ENCODE data around the gene RNU5B-1. TPM values are rescaled to one million over a fixed set of nuclear protein-coding genes. Genes with fewer than 3 reads are reported as not detected.

Gene RNU5B-1
- total and polyA plus RNA-seq, 4 experiments from 2014 or later = 24.0 TPM; not detected in 3

DNA sequence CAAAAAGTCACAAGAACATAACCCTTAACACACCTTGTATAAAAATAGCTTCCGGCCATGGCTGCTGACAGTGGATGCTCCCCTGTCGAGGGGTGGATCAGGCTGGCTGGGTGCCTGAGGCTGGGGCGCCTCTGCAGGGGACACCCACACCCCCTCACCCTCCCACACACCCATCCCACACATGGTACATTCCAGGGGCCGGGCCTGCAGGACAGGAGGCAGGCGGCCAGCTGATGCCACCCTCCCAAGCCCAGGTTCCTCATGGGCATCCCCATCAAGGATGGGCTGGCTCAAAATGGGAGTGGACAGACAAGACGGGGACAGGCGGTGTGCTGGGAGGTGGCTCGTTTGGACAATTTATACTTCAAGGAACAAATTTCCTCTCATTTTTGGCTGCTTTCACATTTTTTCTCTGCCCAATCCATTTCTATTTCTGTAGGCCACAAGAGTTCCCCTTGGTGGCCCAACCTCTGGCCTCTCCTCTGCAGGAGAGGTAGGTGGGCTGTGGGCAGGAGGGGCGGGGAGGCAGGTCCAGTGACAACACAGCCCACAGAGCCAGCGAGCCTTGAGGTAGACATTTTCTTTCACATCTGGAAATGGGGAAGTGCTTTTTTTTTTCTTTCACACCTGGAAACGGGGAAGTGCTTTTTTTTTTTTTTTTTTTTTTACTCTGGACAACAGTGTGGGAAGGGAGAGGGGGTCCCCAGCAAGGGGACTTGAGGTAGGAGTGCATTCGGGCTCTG, 23.3 kb downstream of the RNU5B-1 start:
- H3K4me3 Mint-ChIP-seq = no peak overlapping the region
- no peaks in the 10 kb centered on the region for H3K9me3 Mint-ChIP-seq
- DNase-seq = no peak
- POLR2A ChIA-PET (ENCODE audit: partially characterized antibody) = no interaction called here
- peaks cover 2 to 6% of the 10 kb centered on the region in 2 donors for H3K27me3 Mint-ChIP-seq
- CTCF ChIA-PET (ENCODE audit: partially characterized antibody) = interaction anchor here (2.4 to 5.4 kb wide), 2 partner anchors 8 to 58 kb away, joined by 8 to 26 read pairs; no protein-coding TSS in a partner anchor
- H3K36me3 Mint-ChIP-seq = no peaks in the 10 kb centered on the region
- H3K4me1 ChIP-seq (ENCODE audit: insufficient read depth, low read length) = no peaks in the 10 kb centered on the region
- H3K4me3 ChIP-seq (ENCODE audit: low read length in 2 of 2) = no peak overlapping the region
- no peaks in the 10 kb centered on the region for H3K27me3 ChIP-seq (ENCODE audit: insufficient read depth, low read length)
- intact Hi-C loops (cut with micrococcal nuclease) = no loop called here
- H3K36me3 ChIP-seq (ENCODE audit: insufficient read depth, low read length) = no peaks in the 10 kb centered on the region
- H3K27ac Mint-ChIP-seq = no peak overlapping the region
- no peaks in the 10 kb centered on the region for H3K9me3 ChIP-seq (ENCODE audit: control insufficient read depth in 1 of 2, low read length in 2 of 2)
- H3K27ac ChIP-seq (ENCODE audit: low read depth, low read length) = no peak overlapping the region
- no peaks in the 10 kb centered on the region for H3K4me1 Mint-ChIP-seq

DNA sequence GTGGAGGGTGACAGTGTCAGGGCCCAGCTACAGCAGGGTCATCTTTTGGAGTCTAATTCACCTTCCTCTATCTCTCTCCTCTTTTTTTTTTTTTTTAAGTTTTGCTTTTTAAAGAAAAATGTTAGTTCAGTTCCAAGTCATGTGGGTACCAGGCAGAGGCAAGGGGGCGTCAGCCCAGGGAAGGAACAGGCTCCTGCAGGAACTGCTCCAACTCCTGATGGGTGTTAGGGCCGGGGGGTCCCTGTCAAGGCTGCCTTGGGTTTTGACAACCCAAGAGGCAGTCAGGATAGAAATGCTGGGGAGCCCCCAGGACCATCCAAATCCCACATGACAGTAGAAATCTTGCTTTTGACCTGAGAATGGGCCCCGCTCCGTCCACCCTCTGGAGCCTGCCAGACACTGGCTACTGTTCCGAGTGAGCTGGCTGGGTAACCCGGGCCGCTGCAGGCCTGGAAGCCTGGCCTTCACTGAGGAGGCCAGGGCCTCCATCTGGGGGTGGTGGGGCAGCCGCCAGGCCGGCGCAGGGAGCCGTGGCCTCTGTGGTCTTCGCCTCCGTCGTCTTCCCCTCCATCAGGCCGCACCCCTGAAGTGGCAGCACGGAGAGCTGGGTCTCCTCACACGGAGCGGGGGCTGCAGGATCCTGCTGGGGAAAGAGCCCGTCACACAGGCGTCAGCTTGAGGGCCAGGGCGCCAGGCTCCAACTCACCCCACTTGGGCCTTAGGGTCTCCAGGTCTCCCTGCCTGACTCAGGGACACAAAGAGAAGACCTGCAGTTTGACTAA, 24.2 kb downstream of the RNU5B-1 start:
- DNase-seq = no peak
- no peaks in the 10 kb centered on the region for H3K9me3 Mint-ChIP-seq
- Histone ChIP-seq H3K4me1 (ENCODE audit: insufficient read depth, low read length) (no peaks in the 10 kb centered on the region), H3K36me3 (ENCODE audit: insufficient read depth, low read length) (no peaks in the 10 kb centered on the region), H3K27ac (ENCODE audit: low read depth, low read length) (no peak overlapping the region), H3K9me3 (ENCODE audit: control insufficient read depth in 1 of 2, low read length in 2 of 2) (no peaks in the 10 kb centered on the region), H3K27me3 (ENCODE audit: insufficient read depth, low read length) (no peaks in the 10 kb centered on the region), H3K4me3 (ENCODE audit: low read length in 2 of 2) (no peak overlapping the region)
- ChIA-PET POLR2A (ENCODE audit: partially characterized antibody) (no interaction called here), CTCF (ENCODE audit: partially characterized antibody) (interaction anchor here (5.4 kb wide), 1 partner anchor 9 kb away, joined by 26 read pairs; no protein-coding TSS in a partner anchor)
- no peak overlapping the region for H3K4me3 Mint-ChIP-seq
- H3K4me1 Mint-ChIP-seq = no peaks in the 10 kb centered on the region
- H3K27me3 Mint-ChIP-seq = peaks cover 2 to 6% of the 10 kb centered on the region in 2 donors
- no peak overlapping the region for H3K27ac Mint-ChIP-seq
- intact Hi-C loops (cut with micrococcal nuclease) = no loop called here
- no peaks in the 10 kb centered on the region for H3K36me3 Mint-ChIP-seq

DNA sequence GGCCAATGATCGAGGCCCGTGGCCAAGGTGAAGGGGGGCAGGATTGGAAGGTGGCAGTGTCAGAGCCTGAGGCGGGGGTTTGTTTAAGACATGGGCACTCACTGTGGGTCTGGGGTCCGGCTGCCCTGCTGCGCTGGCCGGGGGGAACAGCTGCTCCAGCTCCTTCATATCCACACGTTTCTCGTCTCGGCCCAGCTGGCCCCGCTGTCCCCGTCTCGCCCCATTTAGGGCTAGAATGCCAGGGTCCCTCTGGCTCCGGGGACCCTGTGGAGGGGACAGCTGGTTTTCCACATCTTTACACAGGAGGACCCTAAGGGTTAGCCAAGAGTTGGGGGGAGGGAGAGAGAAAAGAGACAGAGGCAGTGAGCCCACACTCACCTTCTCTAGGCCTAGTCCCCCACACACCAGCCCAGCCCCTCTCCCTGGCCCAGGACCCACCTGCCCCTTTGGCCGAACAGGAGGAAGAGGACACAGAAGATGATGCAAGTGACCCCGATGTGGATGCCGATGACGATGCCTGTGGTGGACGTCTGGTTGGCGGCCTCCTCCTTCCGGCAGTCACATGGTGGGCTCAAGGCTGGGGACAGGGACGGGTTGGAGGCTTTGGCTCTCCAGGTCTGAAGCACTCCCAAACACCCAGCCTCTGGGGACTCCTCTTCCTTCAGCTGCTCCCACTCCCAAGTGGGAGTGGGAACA, 25.0 kb downstream of the RNU5B-1 start:
- Mint-ChIP-seq H3K9me3 (no peaks in the 10 kb centered on the region), H3K36me3 (no peaks in the 10 kb centered on the region), H3K27me3 (peaks cover 0 to 8% of the 10 kb centered on the region in 2 donors), H3K27ac (no peak overlapping the region), H3K4me1 (no peaks in the 10 kb centered on the region), H3K4me3 (no peak overlapping the region)
- CTCF ChIA-PET (ENCODE audit: partially characterized antibody) = interaction anchor here (5.4 kb wide), 1 partner anchor 9 kb away, joined by 26 read pairs; no protein-coding TSS in a partner anchor
- intact Hi-C loops (cut with micrococcal nuclease) = no loop called here
- Histone ChIP-seq H3K36me3 (ENCODE audit: insufficient read depth, low read length) (no peaks in the 10 kb centered on the region), H3K9me3 (ENCODE audit: control insufficient read depth in 1 of 2, low read length in 2 of 2) (no peaks in the 10 kb centered on the region), H3K4me1 (ENCODE audit: insufficient read depth, low read length) (no peaks in the 10 kb centered on the region), H3K27ac (ENCODE audit: low read depth, low read length) (no peak overlapping the region), H3K27me3 (ENCODE audit: insufficient read depth, low read length) (no peaks in the 10 kb centered on the region), H3K4me3 (ENCODE audit: low read length in 2 of 2) (no peak overlapping the region)
- POLR2A ChIA-PET (ENCODE audit: partially characterized antibody) = no interaction called here
- DNase-seq = no peak

DNA sequence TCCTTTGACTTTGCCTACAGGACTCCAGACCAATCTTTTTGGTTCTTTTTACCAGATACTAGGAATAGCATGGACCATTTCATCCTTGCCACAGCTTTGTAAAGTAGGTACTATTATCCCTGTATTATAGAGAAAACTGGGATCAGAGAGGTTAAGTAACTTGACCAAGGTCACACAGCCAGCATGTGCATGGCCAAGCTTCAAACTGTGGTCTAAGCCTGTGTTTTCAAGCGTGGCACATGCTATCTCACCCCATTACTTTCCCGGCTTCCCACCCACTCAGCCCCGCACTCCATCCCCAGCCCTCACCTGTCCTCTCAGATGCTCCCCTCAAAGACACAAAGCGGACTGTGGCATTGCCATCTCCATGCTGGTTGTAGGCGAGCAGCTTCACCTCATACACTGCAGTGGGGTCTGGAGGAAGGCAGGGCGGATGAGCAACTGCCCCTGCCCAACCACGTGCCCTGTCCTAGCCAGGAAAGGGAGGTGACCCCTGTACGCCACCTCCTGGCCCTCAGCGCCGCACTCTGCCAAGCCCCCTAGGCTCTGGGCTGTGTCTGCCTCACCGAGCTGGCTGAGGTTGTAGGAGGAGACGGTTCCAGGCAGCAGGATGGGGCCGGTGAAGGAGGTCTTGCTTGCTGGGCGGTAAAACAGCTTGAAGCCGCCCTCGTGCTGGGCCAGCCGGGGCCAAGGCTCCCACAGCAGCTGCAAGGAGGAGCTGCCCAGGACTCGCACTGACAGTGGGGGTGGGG, 25.7 kb downstream of the RNU5B-1 start:
- intact Hi-C loops (cut with micrococcal nuclease) = no loop called here
- no peak overlapping the region for H3K27ac ChIP-seq (ENCODE audit: low read depth, low read length)
- no peaks in the 10 kb centered on the region for H3K4me1 ChIP-seq (ENCODE audit: insufficient read depth, low read length)
- no peak overlapping the region for H3K27ac Mint-ChIP-seq
- H3K9me3 Mint-ChIP-seq = no peaks in the 10 kb centered on the region
- H3K27me3 ChIP-seq (ENCODE audit: insufficient read depth, low read length) = no peaks in the 10 kb centered on the region
- no peak overlapping the region for H3K4me3 ChIP-seq (ENCODE audit: low read length in 2 of 2)
- H3K4me1 Mint-ChIP-seq = no peaks in the 10 kb centered on the region
- no peaks in the 10 kb centered on the region for H3K9me3 ChIP-seq (ENCODE audit: control insufficient read depth in 1 of 2, low read length in 2 of 2)
- H3K27me3 Mint-ChIP-seq = peaks cover 0 to 8% of the 10 kb centered on the region in 2 donors
- DNase-seq = no peak
- POLR2A ChIA-PET (ENCODE audit: partially characterized antibody) = no interaction called here
- no peaks in the 10 kb centered on the region for H3K36me3 ChIP-seq (ENCODE audit: insufficient read depth, low read length)
- H3K36me3 Mint-ChIP-seq = no peaks in the 10 kb centered on the region
- CTCF ChIA-PET (ENCODE audit: partially characterized antibody) = interaction anchor here (5.4 kb wide), 1 partner anchor 10 kb away, joined by 26 read pairs; no protein-coding TSS in a partner anchor
- no peak overlapping the region for H3K4me3 Mint-ChIP-seq

DNA sequence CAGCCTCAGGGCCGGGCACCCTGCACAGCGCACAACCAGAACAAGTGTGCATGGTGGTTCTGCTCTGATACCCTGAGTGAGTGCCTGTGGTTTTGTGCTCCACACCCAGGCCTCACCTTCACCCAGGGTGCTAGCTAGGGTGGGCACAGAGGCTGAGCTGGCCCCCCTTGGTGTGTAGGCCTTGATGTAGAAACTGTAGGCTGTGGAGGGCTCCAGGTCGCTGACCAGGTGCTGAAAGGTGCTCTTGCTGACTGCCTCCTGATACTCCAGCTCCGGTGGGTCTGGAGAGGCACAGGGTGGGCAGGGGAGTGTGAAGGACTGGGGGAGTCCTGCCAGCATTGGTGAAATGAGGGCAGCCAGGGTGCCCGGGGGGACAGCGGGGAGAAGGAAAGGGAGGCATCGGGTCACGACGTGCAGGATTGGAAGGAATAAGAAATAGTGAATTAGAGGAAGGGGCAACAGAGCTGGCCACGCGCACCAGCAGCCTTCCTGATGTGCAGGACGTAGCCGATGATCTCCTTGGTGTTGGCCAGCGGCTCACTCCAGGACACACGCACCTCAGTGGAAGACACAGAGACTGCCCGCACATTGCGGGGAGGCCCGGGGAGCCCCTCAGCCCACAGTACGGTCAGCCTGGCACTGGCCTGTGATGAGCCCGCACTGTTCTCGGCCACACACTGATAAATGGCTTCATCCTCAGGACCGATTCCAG, 26.6 kb downstream of the RNU5B-1 start:
- ChIA-PET CTCF (ENCODE audit: partially characterized antibody) (interaction anchor here (5.4 kb wide), 1 partner anchor 11 kb away, joined by 26 read pairs; no protein-coding TSS in a partner anchor), POLR2A (ENCODE audit: partially characterized antibody) (no interaction called here)
- intact Hi-C loops (cut with micrococcal nuclease) = no loop called here
- Histone ChIP-seq H3K27ac (ENCODE audit: low read depth, low read length) (no peak overlapping the region), H3K4me3 (ENCODE audit: low read length in 2 of 2) (no peak overlapping the region), H3K36me3 (ENCODE audit: insufficient read depth, low read length) (no peaks in the 10 kb centered on the region), H3K4me1 (ENCODE audit: insufficient read depth, low read length) (no peaks in the 10 kb centered on the region), H3K9me3 (ENCODE audit: control insufficient read depth in 1 of 2, low read length in 2 of 2) (no peaks in the 10 kb centered on the region), H3K27me3 (ENCODE audit: insufficient read depth, low read length) (no peaks in the 10 kb centered on the region)
- no peaks in the 10 kb centered on the region for H3K9me3 Mint-ChIP-seq
- H3K27ac Mint-ChIP-seq = no peak overlapping the region
- no peaks in the 10 kb centered on the region for H3K4me1 Mint-ChIP-seq
- peaks cover 0 to 9% of the 10 kb centered on the region in 2 donors for H3K27me3 Mint-ChIP-seq
- DNase-seq = no peak
- no peaks in the 10 kb centered on the region for H3K36me3 Mint-ChIP-seq
- H3K4me3 Mint-ChIP-seq = no peak overlapping the region

DNA sequence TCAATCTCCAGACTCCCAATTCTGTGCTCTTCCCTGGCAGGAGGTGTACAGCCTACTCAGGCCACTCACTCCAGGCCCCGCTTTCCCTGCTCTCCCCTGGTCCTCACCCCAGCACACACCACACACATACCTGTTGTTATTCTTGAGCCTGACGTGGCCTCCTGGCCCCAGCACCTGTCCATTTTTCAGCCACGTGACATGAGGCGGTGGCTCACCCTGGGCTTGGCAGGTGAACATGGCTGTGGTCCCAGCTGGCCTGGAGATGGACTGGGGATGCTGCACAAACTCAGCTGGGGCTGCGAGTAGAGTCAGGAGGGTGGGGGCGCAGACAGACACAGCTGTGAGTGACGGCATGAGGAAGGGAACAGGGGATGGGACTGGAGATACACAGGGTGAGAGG, 27.3 kb downstream of the RNU5B-1 start:
- no peaks in the 10 kb centered on the region for H3K36me3 ChIP-seq (ENCODE audit: insufficient read depth, low read length)
- Mint-ChIP-seq H3K27me3 (peaks cover 0 to 9% of the 10 kb centered on the region in 2 donors), H3K36me3 (no peaks in the 10 kb centered on the region), H3K9me3 (no peaks in the 10 kb centered on the region), H3K27ac (no peak overlapping the region), H3K4me1 (no peaks in the 10 kb centered on the region), H3K4me3 (no peak overlapping the region)
- ChIA-PET POLR2A (ENCODE audit: partially characterized antibody) (no interaction called here), CTCF (ENCODE audit: partially characterized antibody) (interaction anchor here (5.4 kb wide), 1 partner anchor 12 kb away, joined by 26 read pairs; no protein-coding TSS in a partner anchor)
- intact Hi-C loops (cut with micrococcal nuclease) = no loop called here
- H3K9me3 ChIP-seq (ENCODE audit: control insufficient read depth in 1 of 2, low read length in 2 of 2) = no peaks in the 10 kb centered on the region
- DNase-seq = no peak
- no peak overlapping the region for H3K27ac ChIP-seq (ENCODE audit: low read depth, low read length)
- H3K27me3 ChIP-seq (ENCODE audit: insufficient read depth, low read length) = no peaks in the 10 kb centered on the region
- no peaks in the 10 kb centered on the region for H3K4me1 ChIP-seq (ENCODE audit: insufficient read depth, low read length)
- H3K4me3 ChIP-seq (ENCODE audit: low read length in 2 of 2) = no peak overlapping the region
